Amniotic epithelial cell (primary cell): ENCODE data around the gene PRM2.

Experiments
- DNase-seq: peaks from one replicate; pipeline ENCODE4 v3.0.0-alpha.2; 2010; ENCODE audit warnings: low read depth

PRM2 gene

DNA sequence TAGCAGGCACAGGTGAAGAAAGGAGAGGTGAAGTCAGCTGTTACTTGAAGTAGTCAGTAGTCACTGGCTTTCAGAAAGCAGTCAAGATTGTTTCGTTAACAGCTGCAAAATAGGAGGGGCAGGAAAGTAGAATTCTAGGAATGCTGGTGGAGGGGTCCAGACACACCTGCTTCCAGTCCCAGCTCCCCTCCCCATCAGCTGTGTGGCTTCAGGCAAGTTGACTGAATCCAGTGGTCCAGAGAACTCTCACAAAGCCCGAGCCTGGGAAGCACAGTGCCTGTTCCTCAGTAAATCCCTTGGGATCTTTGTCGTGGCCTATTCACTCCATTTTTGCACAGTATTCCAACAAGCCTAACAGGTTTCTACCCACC is 15.7 kb downstream of the PRM2 start:
- DNase-seq: no peak

DNA sequence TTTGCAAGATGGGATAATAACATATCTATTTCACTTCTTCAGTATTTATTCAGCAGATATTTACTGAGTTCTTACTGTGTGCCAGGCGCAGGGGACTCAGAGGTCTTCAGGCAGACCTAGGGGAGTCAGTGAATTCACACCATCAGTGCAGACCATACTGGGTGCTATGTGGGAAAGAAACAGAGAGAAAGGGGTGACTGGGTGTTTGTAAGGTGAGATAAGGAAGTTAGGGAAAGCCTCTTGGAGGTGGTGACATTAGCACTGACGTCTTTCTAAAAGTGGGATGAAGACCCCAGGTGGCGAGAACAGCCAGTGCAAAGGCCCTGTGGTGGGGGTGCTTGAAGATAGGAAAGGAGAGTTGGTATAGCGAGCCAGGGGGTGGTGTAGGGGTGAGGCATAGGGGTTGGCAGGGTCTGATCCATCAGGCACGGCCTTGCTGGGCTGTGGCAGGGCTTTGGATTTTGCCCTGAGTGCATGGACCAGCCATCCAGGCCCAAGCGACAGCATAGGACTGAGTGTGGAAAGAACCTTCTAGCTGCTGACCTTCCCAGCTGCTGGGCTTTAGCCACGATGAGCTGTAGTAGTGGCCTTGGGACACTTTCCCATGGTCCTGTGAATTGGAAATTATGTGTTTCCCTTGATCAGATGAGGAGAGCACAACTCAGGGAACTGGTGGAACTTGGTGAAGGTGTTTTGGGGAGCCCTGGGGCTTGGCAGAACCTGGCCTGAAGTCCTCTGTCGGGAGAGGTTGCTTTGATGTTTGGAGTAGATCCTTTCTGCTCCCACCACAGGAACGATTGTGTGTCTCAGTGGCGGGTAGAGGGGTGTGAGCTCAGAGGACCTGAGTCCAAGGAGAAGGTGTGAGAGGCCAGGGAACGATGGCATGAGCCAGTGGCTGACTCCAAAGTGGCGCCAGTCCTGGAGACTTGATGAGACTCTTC is 16.4 kb downstream of the PRM2 start:
- DNase-seq: no peak

DNA sequence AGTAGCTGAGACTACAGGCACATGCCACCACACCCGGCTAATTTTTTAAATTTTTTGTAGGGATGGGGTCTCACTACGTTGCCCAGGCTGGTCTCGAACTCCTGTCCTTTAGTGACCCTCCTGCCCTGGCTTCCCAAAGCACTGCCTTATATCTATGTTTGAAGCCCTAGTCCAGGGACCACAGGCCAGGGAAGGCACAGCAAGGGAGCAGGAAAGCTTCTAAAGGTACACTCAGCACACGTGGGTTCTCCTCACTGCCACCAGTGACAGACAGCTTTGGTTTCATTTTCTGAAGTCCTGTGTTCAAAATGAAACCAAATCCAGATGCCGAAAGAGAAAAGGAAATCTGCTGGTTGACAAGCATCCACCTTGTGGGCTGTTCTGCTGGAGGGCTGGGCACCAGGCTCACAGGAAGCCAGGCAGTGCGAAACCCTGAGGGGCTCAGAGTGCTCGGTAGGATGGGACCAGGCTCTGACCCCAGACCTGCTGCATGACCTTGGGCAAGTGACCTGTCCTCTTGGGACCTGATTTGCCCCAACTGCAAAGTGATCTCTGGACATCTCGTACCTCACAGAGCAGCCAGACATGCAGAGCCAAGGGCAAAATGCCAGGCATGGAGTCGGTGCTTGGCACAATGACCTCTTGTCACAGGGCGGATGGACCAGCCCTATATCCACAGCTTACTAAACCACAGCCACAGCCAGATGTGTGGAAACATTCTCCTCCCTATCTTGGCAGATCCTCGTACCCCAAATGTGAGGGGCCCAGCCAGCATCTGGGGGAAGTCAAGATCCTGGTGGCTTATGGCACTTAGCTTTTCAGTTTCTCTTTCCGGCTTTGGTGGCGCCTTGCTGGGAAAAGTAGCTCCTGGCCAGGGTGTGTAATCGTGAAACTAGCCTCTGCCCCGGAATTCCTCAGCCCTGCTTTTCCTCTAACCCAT is 17.5 kb downstream of the PRM2 start:
- DNase-seq: no peak

DNA sequence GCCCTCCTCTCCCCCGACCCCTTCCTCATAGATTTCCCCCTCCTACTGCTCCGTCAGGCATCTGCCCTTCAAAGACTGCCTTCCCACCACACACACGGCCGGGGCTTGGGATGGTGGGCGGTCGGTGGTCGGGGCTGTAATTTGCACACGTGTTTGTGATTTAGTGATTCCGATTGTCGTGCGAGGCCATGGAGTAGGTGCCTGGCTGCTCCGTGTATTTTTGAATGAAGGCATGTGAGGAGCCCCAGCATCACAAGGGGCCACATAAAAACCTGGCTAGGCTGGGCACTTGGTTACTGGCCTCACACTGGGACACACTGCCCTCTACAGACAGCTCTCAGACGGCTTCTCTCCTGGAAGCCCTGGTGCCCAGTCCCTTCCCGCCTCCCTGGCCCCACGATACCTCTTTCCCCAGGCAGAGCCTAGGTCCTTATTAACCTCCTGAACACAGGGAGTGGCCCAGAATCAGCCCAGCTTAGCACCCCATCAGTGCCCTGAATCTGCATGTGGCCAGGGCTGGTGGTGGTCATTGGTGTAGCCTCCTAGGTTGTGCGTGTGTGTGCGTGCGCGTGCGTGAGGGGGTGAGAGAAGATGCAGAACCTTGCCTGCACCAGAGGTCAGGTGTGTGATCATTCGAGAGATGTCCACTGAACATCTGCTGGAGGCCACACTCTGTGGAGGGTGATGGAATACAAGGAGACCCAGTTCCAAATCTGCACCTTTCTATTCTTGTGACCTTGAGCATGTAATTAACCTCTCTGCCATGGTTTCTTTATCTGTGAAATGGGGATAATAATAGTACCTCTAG is 18.9 kb downstream of the PRM2 start:
- peak; percentile 72 for DNase-seq

DNA sequence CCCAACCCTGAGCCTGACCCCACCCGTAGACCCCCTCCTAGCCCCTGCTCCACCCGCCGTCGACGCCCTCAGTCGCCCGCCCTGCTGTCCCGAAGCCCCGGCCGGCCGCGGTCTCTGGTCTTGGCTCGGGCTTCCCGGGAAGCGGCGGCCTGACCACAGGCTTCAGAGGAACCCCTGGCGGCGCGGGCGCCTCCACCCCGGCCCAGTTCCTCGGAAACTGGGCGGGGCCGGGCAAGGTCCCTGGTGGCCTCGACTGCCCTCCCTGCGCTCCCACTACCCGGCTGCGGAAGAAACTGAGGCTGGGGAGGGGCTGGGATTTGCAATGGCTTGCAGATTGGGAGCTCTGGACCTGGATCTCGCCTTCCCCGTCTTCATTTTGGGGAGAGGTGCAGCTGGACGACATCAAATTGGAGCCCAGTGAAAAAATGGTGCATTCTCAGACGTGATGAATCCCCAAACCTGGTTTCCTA is 19.6 kb downstream of the PRM2 start:
- no peak for DNase-seq

DNA sequence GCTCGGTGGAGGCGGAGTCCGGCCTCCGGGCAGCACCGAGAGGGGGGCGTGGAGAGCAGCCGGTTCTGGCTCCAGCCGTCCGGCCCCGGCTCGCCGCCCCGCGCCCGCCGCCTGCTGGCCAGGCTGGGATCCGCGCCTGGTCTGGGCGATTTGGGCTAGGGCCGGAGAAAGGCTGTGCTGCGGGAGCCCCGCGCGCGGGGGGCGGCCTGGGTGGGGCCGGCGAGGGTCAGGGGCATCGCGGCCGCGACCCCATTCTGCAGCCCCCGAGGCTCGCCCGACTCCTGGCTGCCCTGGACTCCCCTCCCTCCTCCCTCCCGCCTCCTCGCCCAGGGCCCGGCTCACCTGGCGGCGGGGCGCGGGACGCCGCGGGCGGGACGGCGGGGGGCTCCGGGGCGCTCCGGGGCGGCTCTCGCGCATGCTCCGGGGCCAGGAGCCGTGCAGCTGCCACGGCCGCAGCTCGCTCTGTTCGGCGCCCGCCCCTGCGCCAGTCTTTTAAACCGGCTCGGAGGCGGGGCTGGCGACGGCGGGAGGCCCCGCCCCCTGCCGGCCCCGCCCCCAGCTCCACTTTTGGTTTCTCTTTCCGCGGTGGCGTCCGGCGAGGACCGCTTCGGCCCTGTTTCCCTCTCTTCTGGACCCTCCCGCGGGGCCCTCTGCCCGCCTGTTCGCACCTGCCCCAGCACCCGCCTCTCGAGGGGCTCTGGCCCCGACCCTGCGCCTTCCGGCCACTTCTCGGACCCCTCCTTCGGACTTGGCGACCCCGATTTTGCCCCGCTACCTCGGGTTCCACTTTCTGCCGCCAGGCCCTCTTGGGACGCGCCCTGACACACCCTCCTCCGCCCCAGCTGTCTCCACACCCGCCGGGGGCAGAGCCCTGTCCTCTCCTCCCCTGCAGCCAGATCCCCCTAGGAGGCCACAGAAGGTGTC is 20.3 kb downstream of the PRM2 start, which contains the start of gene SOCS1:
Gene SOCS1, minus strand, starts transcription at position 468 of the 924 bp plus-strand sequence. CDS start 726 bp downstream, outside the sequence.
- peak; percentile 57 for DNase-seq

DNA sequence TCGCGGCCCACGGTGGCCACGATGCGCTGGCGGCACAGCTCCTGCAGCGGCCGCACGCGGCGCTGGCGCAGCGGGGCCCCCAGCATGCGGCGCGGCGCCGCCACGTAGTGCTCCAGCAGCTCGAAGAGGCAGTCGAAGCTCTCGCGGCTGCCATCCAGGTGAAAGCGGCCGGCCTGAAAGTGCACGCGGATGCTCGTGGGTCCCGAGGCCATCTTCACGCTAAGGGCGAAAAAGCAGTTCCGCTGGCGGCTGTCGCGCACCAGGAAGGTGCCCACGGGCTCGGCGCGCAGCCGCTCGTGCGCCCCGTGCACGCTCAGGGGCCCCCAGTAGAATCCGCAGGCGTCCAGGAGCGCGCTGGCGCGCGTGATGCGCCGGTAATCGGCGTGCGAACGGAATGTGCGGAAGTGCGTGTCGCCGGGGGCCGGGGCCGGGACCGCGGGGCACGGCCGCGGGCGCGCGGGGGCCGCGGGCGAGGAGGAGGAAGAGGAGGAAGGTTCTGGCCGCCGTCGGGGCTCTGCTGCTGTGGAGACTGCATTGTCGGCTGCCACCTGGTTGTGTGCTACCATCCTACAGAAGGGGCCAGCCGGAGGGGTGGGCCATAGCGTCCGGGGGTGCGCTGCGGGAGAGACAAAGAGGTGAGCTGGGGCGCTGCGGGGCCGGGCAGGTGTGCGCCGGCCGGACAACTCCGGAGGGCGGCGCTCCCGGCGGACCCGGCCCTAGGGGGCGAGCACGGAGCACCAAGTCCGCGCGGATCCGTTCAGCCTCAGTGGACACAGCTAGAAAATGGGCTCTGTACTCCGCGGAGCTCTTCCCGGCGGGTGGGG is 21.2 kb downstream of the PRM2 start:
- peak; percentile 49 for DNase-seq

DNA sequence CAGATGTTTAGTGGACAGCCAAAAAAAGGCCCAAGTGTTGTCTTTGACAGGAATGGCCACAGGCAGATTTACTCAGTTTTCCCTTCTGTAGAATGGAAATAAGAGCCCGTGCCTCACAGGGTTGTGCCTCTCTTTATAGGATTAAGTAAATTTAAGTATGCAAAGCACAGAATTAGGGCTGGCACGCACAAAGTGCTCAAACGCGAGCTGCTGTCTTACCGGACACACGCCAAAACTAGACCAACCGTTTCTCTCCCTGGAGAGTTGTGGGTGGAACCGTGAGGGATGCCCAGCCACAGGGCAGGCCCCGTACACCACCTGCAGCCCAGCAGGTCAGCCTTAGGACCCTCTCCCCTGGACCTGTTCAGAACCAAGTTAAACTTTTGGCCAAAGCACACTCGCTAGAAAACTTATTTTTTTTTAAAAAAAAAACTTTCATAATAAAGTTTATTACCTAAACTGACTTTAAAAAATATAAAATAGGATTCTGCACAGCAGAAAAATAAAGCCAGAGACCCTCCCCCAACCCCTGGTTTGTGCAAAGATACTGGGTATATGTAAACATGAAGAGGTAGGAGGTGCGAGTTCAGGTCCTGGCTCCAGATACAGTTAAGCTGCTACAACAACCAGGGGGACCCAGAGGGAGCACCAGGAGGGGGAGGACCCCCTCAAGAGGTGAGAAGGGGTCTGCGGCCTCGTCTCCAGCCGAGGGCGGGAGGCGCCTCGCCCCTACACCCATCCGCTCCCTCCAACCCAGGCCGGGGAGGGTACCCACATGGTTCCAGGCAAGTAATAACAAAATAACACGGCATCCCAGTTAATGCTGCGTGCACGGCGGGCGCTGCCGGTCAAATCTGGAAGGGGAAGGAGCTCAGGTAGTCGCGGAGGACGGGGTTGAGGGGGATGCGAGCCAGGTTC is 22.0 kb downstream of the PRM2 start:
- no peak for DNase-seq

DNA sequence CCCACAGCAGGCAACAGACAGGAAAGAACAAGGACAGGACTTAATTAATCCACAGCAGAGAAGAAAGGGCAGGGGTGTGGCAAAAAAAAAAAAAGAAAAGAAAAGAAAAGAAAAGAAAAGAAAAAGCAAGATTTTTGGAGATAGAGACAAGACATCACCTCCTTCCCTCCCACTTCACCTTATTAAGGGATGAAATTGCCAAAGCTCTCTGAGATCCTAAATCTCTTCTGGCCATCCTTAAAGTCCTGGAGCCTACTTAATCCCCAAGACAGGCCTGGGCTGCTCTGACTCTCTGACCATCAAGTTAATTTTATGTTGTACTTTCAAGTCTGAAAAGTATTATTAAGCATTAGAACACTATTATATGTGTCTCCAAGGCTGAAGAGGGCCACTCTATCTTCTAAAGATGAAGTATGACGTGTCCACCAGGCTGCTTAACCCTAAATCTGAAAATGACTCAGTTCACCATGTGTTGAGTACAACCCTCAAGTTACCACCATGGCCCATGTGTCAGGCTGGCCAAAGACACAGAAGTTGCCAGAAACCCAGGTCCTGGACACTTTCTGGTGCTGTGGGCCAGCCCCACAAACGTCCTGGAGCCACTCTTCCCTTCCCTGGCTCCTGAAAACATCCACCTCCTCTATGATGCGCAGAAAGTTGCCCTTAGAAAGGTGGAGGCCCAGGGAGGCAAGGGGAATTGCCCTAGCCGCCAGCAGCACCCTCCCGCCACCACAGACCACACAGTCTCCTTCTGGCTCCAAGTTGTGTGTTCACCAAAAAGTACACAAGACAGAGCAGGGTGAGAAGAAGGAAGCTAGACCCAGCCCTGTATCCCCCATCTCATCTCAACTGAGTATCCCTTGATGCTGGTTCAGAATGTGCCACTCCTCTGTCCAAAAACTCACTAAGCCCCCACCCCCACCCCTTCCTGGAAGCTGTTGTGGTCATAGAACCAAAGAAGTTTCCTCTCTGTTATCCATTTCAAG is 23.0 kb downstream of the PRM2 start:
- DNase-seq: peak; percentile 37

DNA sequence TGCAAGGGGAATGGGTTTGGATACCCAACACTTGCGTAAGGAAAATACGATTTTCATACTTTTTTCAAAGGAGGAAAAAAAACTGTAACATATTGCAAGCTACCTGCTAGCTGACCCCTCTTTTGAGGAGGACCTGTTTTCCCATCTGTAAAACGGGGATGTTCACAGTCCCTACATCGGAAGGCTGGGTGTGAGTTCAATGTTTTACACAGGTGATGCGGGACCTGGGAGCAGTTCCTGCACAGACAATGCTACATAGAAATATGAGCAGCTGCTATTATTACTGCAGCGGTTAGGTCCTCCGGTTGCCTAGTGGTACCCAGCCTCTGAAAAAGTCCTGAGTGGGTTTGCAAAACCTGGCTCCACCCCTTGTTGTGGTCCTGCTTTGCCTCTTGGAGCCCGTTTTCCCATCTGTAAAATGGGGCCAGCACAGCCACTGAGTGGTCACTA is 23.8 kb downstream of the PRM2 start:
- no peak for DNase-seq

DNA sequence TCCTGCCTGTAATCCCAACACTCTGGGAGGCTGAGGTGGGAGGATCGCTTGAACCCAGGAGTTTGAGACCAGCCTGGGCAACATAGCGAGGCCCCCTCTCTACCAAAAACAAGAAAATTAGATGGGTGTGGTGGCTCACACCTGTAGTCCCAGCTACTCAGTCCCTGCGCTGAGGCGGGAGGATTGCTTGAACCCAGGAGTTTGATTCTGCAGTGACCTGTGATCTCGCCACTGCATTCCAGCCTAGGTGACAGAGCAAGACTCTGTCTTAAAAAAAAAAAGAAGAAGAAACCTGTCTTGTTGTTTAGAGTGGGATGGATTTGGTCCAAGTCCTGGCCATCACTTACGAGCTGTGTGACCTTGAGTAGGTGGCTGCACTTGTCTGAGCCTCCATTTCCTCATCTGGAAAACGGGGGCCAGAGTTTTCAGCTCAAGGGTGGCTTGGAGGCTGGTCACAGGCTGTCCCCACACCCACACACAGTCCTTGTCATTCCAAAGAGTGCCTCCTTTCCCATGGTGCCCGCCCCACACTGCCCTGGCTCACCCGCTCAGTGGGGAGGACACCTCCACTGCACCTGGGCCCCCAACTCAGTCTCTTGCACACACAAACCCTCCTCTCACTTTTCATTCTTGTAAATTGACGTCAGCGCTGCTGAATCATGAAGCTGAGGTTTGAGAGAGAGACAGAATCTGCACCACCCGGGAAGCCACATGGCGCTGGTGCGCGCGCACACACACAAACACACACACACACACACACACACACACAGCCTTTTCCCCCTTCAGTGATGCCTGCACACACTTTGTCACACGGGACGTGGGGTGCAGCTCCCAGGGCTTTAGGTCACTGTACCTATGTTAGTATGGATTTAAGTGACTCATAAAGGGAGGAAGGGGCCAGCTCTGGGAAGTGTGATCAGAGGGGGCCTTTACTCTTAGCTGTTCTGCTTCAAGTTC is 24.5 kb downstream of the PRM2 start:
- DNase-seq: peak; percentile 84

DNA sequence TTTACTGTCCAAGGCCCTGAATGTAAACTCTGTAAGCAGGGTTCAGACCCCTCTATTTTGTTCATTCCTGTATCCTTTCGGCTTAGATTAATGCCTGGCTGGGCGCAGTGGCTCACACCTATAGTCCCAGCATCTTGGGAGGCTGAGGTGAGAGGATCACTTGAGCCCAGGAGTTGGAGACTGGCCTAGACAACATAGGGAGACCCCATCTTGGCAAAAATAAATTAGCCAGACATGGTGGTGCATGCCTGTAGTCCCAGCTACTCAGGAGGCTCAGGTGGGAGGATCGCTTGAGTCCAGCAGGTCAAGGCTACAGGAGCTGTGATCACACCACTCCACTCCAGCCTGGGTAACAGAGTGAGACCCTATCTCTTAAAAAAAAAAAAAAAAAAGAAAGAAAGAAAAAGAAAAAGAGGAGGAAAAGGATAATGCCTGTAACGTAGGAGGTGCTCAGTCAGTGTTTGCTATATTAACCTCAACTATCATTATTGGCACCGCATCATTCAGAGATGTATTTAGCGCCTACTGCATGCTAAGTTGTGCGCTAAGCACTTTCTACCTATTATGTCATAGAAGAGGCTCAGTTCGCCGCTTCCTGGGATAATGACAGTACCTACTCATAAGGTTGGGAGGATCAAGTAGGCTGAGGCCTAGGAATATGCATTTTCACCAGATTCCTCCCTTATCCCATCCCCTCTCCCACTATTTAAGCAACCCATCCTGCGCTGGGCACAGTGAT is 25.3 kb downstream of the PRM2 start:
- DNase-seq: no peak

DNA sequence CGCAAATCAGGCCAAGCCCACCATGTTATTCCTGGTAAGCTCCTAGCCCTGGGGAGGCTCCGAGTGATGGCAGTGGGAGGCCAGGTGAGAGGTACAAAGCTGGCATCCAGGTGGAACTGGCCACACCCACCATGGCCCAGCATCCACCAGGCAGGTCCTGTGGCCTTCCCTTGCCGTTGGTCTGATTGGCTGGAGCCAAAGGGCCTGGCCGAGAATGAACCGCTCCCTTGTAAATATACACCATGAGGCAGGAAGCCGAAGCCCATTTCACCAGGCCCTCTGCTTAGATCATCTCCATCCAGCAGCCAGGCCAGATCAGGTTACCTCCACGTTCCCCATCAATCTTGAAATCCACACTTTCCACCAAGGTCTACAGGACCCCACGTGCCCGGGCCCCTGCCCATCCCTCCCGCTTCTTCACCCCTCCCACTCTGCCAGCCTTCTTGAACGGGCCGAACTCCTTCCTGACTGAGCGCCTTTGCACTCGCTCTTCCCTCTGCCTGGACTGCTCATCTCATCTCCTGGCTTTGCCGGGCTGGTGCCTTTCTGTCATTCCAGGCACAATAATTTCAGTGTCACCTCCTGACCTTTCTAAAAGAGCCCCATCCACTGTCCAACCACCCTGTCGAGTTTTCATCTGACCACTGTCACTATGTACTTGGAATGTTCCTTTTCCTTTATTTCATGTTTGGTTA is 26.0 kb downstream of the PRM2 start:
- no peak for DNase-seq

DNA sequence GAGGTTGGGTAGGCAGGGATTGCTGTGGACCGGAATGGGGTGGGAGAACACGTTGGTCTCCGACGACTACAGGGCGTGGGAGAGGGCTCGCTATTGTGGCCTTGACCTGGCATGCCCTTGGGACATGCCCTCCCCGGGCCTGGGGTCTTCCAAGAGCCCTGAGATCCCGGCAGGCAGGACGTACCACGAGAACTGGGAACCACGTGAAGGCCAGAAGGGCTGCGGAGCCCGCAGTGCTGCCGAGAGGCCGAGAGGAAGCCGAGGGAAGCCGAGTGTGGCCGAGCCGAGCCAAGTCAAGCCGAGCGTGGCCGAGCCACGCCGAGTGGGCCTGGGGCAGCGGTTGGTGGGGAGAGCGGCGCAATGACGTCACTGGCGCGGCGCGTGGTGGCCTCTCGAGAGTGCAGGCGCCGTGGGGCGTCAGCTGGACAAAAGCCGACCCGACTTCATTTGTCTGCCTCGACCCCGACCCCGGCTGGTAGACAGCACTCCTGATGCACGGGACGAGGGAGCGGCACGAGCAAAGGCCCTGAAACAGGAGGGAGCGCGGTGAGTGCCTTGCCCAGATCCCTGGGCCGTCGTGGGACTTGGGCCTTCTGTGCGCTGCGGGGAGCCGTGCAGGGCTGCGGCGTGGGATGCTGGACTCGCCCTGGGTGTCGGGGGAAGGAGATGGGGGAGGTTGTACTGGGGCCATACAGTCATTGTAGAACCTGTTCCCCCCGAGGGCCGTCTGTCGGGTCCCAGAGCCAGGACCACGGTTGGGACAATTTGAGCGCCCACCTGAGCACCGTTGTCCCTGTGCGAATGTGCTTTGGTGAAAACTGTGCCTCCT is 26.8 kb downstream of the PRM2 start:
- no peak for DNase-seq
